ENCODE measurements around the gene VRK2. TPM values are rescaled to one million over a fixed set of nuclear protein-coding genes. Genes with fewer than 3 reads are reported as not detected.

VRK2 gene
- total RNA-seq, 1 experiment from 2014 or later, result 33.0 TPM

DNA sequence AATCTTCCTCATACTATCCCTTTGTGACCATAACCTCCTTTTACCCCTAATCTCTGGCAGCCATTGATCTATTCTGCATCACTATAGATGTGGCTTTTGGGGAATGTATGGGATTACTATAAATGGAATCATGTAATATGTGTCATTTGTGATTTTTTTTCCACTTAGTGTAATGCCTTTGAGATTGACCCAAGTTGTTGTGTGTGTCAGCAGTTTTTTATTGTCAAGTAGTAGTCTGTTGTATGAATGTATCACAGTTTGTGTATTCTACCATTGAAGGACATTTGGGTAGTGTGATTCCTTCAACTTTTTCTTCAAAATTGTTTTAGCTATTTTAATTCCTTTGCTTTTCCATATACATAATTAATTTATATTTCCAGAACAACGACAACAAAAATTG is 18.6 kb downstream of the VRK2 start:
- no peak overlapping the region for H2AFZ ChIP-seq (ENCODE audit: low read depth, low read length, poor library complexity, severe bottlenecking)
- ChIA-PET POLR2A (no interaction called here), RAD21 (ENCODE audit: low non-redundant PET in 1 of 2, low total read pairs in 2 of 2, uncharacterized antibody in 2 of 2, unreplicated experiment in 2 of 2) (no interaction called here), CTCF (no interaction called here)
- H3K36me3 ChIP-seq (ENCODE audit: control insufficient read depth in 1 of 2, insufficient read depth in 2 of 2, low read length in 2 of 2), result no peaks in the 10 kb centered on the region
- H4K20me1 ChIP-seq (ENCODE audit: insufficient read depth), result no peaks in the 10 kb centered on the region
- no peak overlapping the region for H3K4me3 ChIP-seq (replicated peaks in 1 of 2; ENCODE audit: low read depth in 1 of 2, low read length in 2 of 2)
- ATAC-seq, result no peak
- H3K27me3 ChIP-seq (ENCODE audit: insufficient read depth, low read length), result no peaks in the 10 kb centered on the region
- H3K4me2 ChIP-seq (ENCODE audit: low read length), result no peak overlapping the region
- no peak overlapping the region for H3K27ac ChIP-seq (ENCODE audit: low read depth, low read length)
- no peaks in the 10 kb centered on the region for H3K9me2 ChIP-seq (ENCODE audit: insufficient read depth)
- no peak for DNase-seq (ENCODE audit: low read depth, low spot score)
- intact Hi-C loops (cut with micrococcal nuclease), result no loop called here
- TF ChIP-seq EGR1 (IDR thresholded peaks at IDR 0.05; ENCODE audit: low read depth) (no peak), POLR2AphosphoS5 (IDR thresholded peaks at IDR 0.05; ENCODE audit: low read depth, low read length) (no peak), CTCF (IDR thresholded peaks at IDR 0.05 in 2 of 3, conservative IDR thresholded peaks at IDR 0.05 in 1 of 3; ENCODE audit: borderline replicate concordance in 1 of 3, insufficient read depth in 1 of 3, low read depth in 2 of 3, low read length in 2 of 3) (no peak), ZFX (IDR thresholded peaks at IDR 0.05) (no peak), EZH2 (IDR thresholded peaks at IDR 0.05) (no peak), ELF1 (IDR thresholded peaks at IDR 0.05; ENCODE audit: borderline replicate concordance, low read depth) (no peak), EZH2phosphoT487 (IDR thresholded peaks at IDR 0.05; ENCODE audit: borderline replicate concordance) (no peak), YY1 (IDR thresholded peaks at IDR 0.05; ENCODE audit: extremely low read depth, insufficient replicate concordance, low read depth, low read length) (no peak)
- TF ChIP-seq, protein P1, sequence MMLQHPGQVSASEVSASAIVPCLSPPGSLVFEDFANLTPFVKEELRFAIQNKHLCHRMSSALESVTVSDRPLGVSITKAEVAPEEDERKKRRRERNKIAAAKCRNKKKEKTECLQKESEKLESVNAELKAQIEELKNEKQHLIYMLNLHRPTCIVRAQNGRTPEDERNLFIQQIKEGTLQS (IDR thresholded peaks at IDR 0.05), result no peak
- no peaks in the 10 kb centered on the region for H3K9me3 ChIP-seq (ENCODE audit: control insufficient read depth in 1 of 2, insufficient read depth in 1 of 2, low read depth in 1 of 2, low read length in 2 of 2)
- no TSS peak for BruUV-seq (replicated peaks)
- H3K9ac ChIP-seq (ENCODE audit: low read length), result no peak overlapping the region
- peaks cover 41% of the 10 kb centered on the region for H3K79me2 ChIP-seq (ENCODE audit: insufficient read depth, low read length)
- H3K4me1 ChIP-seq (ENCODE audit: control insufficient read depth in 1 of 2, insufficient read depth in 2 of 2, low read length in 2 of 2), result peaks cover 0 to 18% of the 10 kb centered on the region in 2 experiments; a peak in 2 of 4 replicates
